ENCODE results near the gene KCNQ4.

The KCNQ4 gene

DNA sequence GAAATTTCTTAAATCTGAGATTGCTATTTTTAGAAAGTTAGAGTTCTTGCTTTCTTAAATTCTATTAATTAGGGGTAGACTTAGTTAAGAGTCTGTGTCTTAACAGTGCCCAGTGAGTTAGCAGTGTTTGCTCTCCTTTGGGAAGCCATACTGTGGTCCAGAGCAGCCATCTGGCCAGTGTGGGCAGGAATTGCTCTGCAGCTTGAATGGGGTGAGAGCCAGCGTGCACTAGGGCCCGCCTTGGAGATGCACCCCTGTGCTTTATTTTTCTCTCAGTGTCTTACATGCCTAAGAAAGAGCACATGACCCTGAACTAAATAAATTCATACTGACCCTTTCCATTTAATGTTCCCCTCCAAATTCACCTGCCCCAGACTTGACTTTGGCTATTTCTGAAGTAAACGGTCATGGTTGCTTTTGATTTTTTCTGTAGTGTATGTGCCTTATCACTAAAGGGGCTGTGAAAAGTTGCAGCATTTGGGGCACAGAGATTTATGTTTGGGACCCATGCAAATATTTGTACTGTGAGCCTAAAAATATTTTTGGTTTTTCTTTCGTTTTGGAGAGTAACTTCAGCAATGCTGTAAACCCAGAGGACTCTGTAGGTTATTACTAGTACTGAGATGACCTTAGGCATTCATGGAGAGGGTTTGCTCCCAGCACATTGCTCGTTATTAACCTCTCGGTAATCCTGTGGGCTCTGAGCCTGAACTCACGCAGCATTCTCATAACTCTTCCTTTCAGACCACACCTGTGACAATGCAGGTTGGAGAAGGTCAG is 21.3 kb upstream of the KCNQ4 start:
- H3K4me3 ChIP-seq (ENCODE audit: low read length) = no peak overlapping the region
- TF ChIP-seq CTCF (conservative IDR thresholded peaks at IDR 0.05; ENCODE audit: low read depth, low read length) = no peak
- DNase-seq (ENCODE audit: low read depth) = no peak

GRCh38 chr1:40763742-40764532 is 19.6 kb upstream of the KCNQ4 start:
- H3K4me3 ChIP-seq (ENCODE audit: low read length) = no peak overlapping the region
- no peak for DNase-seq (ENCODE audit: low read depth)
- TF ChIP-seq CTCF (conservative IDR thresholded peaks at IDR 0.05; ENCODE audit: low read depth, low read length) = no peak

DNA sequence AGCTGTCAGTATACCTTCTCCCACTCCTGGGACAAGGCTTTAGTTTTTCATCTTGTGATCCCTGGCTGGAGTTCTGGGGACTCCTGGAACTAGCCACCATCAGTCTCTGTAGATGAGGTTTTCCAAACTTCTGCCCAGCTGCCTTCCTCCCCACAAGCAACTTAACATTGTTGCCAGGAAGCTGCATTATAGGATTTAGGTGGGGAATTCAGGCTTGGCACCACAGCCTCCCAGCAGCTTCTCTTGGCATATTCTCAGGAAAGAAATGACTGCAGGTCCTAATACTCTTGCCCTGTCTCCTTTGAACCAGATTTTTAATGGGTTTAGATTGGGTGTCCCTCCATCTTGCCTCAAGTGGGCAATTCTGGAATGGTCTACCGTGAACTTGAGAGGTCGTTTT is 18.6 kb upstream of the KCNQ4 start:
- no peak for TF ChIP-seq CTCF (conservative IDR thresholded peaks at IDR 0.05; ENCODE audit: low read depth, low read length)
- no peak for DNase-seq (ENCODE audit: low read depth)
- no peak overlapping the region for H3K4me3 ChIP-seq (ENCODE audit: low read length)

GRCh38 chr1:40766017-40766416 is 17.6 kb upstream of the KCNQ4 start:
- DNase-seq (ENCODE audit: low read depth) = peak; percentile 23
- TF ChIP-seq CTCF (conservative IDR thresholded peaks at IDR 0.05; ENCODE audit: low read depth, low read length) = no peak
- no peak overlapping the region for H3K4me3 ChIP-seq (ENCODE audit: low read length)

DNA sequence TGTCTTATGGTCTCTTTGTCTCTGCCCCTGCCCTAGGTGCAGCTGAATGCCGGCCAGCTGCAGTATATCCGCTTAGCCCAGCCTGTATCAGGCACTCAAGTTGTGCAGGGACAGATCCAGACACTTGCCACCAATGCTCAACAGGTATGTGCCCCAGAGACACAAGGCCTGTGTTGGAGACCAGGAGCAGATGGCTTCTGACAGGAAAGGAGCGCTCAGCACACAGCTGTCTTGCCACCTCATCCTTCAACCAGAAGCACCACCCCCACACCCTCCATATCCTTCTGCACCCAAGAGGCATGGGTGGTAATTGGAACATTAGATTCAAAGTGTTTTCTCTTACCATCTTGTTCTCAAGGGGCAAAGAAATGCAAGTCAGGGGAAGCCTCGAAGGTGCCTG is 17.0 kb upstream of the KCNQ4 start:
- DNase-seq (ENCODE audit: low read depth) = no peak
- no peak overlapping the region for H3K4me3 ChIP-seq (ENCODE audit: low read length)
- no peak for TF ChIP-seq CTCF (conservative IDR thresholded peaks at IDR 0.05; ENCODE audit: low read depth, low read length)

DNA sequence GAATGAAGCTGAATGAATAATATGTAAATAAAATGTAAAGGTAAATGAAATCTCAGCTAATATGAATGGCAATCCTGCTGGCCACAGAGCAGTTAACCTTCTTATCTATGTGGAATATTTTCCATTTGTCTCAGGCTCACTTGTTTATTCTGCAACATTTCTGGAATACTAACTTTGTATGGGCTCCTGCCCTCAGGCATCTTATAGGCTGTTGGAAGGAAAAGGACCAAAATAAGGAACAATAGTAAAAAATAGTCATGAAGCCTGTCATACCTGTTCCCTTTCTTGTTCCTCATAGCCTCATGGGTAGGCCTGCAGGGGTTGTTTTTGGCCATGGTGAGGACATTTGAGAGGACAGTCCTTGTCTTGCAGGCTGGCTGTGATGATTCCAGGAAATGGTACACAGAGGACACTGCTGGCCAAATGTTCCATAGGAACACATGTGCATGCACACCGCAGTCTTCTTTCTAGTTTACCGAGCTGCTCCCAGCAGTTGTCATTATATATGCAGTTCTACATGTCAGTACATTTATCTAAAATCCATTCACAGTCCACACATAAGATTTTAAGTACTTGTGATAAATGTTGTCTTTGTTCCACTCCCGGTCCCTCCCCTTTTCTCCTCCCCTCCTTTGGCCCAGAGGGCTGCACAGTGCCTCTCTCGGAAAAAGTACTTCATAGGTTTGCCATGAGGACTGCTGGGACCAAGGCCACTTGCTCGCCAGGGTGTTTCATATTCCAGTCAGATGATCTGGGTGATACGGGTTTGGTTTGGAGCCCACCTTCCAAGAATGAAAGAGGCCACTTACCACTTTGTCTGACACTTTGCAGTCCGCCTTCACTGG is 15.2 kb upstream of the KCNQ4 start:
- no peak for TF ChIP-seq CTCF (conservative IDR thresholded peaks at IDR 0.05; ENCODE audit: low read depth, low read length)
- no peak for DNase-seq (ENCODE audit: low read depth)
- no peak overlapping the region for H3K4me3 ChIP-seq (ENCODE audit: low read length)

Measured in retinal pigment epithelial cell (primary cell).